ENCODE measurements around the gene LDB1. TPM values are rescaled to one million over a fixed set of nuclear protein-coding genes. Genes with fewer than 3 reads are reported as not detected.
A peak's percentile ranks its signal among the peaks of the same experiment; 100 is the strongest.

Gene LDB1
- 32.4 and 33.0 TPM in 2 replicates for total RNA-seq

GRCh38 chr10:102120142-102120990 lies at the start of gene LDB1:
Gene LDB1 (minus strand): TSS chr10:102120368. CDS start chr10:102120110, 258 bp downstream.
- no peak for DNase-seq (ENCODE audit: low read depth, low spot score)

- DNase-seq (ENCODE audit: low read depth, low spot score): no peak
These were observed 47.7 kb upstream of the LDB1 start for GRCh38 chr10:102167861-102168260.

- no peak for DNase-seq (ENCODE audit: low read depth, low spot score)
These were observed 43.3 kb upstream of the LDB1 start for GRCh38 chr10:102163342-102163989.

- DNase-seq (ENCODE audit: low read depth, low spot score): no peak
These were observed 39.7 kb upstream of the LDB1 start for GRCh38 chr10:102159831-102160230.

- DNase-seq (ENCODE audit: low read depth, low spot score): no peak
These were observed 39.0 kb upstream of the LDB1 start for GRCh38 chr10:102159051-102159597.

GRCh38 chr10:102157224-102157623 lies 37.1 kb upstream of the LDB1 start:
- no peak for DNase-seq (ENCODE audit: low read depth, low spot score)

- no peak for DNase-seq (ENCODE audit: low read depth, low spot score)
These were observed 34.4 kb upstream of the LDB1 start for GRCh38 chr10:102154466-102155116.

- DNase-seq (ENCODE audit: low read depth, low spot score): no peak
These were observed 33.0 kb upstream of the LDB1 start for GRCh38 chr10:102153093-102153620.

- DNase-seq (ENCODE audit: low read depth, low spot score): no peak
These were observed 32.4 kb upstream of the LDB1 start for GRCh38 chr10:102152545-102152890.

GRCh38 chr10:102151774-102152544 lies 31.8 kb upstream of the LDB1 start, which contains the start of gene NOLC1:
Gene NOLC1 (plus strand): TSS chr10:102152389. CDS start chr10:102152411, 22 bp downstream.
- peak; percentile 97 for DNase-seq (ENCODE audit: low read depth, low spot score)

GRCh38 chr10:102150970-102151773 lies 31.0 kb upstream of the LDB1 start:
- DNase-seq (ENCODE audit: low read depth, low spot score): peak; percentile 41

GRCh38 chr10:102148275-102148674 lies 28.1 kb upstream of the LDB1 start:
- no peak for DNase-seq (ENCODE audit: low read depth, low spot score)

- no peak for DNase-seq (ENCODE audit: low read depth, low spot score)
These were observed 27.4 kb upstream of the LDB1 start for GRCh38 chr10:102147561-102147960.

- DNase-seq (ENCODE audit: low read depth, low spot score): no peak
These were observed 26.8 kb upstream of the LDB1 start for GRCh38 chr10:102146971-102147428.

GRCh38 chr10:102141583-102142107 lies 21.5 kb upstream of the LDB1 start:
- DNase-seq (ENCODE audit: low read depth, low spot score): no peak

GRCh38 chr10:102140913-102141540 lies 20.9 kb upstream of the LDB1 start:
- DNase-seq (ENCODE audit: low read depth, low spot score): no peak

GRCh38 chr10:102140218-102140617 lies 20.1 kb upstream of the LDB1 start:
- no peak for DNase-seq (ENCODE audit: low read depth, low spot score)

GRCh38 chr10:102139281-102140110 lies 19.3 kb upstream of the LDB1 start:
- no peak for DNase-seq (ENCODE audit: low read depth, low spot score)
